ENCODE data around the gene KCNH6. TPM values are rescaled to one million over a fixed set of nuclear protein-coding genes. Genes with fewer than 3 reads are reported as not detected.

Gene KCNH6
- total and polyA plus RNA-seq, 5 donors from 2014 or later: not detected

GRCh38 chr17:63516910-63517824, 6.0 kb upstream of the KCNH6 start:
- no peak overlapping the region for H3K4me3 ChIP-seq (ENCODE audit: low read depth, low read length)
- H3K36me3 ChIP-seq (ENCODE audit: control insufficient read depth, insufficient read depth, low read length): no peaks in the 10 kb centered on the region
- Mint-ChIP-seq H3K9me3 (peaks cover 0 to 1% (median 0%) of the 10 kb centered on the region in 7 donors), H3K4me3 (no peak overlapping the region), H3K36me3 (no peaks in the 10 kb centered on the region), H3K27me3 (peaks cover 21% of the 10 kb centered on the region), H3K27ac (no peak overlapping the region), H3K4me1 (no peaks in the 10 kb centered on the region)
- H3K27me3 ChIP-seq (ENCODE audit: control insufficient read depth, insufficient read depth, low read length): no peaks in the 10 kb centered on the region
- H3K27ac ChIP-seq (ENCODE audit: insufficient read depth, low read length, poor library complexity, severe bottlenecking): no peak overlapping the region
- DNase-seq (no peak), ATAC-seq (ENCODE audit: low read depth in 2 of 2) (no peak)
- H3K4me1 ChIP-seq (ENCODE audit: control insufficient read depth, insufficient read depth, low read length, poor library complexity, severe bottlenecking): no peaks in the 10 kb centered on the region
- no peaks in the 10 kb centered on the region for H3K9me3 ChIP-seq (ENCODE audit: control insufficient read depth in 2 of 2, low read length in 2 of 2)

- Histone ChIP-seq H3K27me3 (ENCODE audit: control insufficient read depth, insufficient read depth, low read length) (no peaks in the 10 kb centered on the region), H3K27ac (ENCODE audit: insufficient read depth, low read length, poor library complexity, severe bottlenecking) (no peak overlapping the region), H3K4me3 (ENCODE audit: low read depth, low read length) (no peak overlapping the region), H3K4me1 (ENCODE audit: control insufficient read depth, insufficient read depth, low read length, poor library complexity, severe bottlenecking) (no peaks in the 10 kb centered on the region), H3K9me3 (ENCODE audit: control insufficient read depth in 2 of 2, low read length in 2 of 2) (no peaks in the 10 kb centered on the region), H3K36me3 (ENCODE audit: control insufficient read depth, insufficient read depth, low read length) (no peaks in the 10 kb centered on the region)
- Mint-ChIP-seq H3K4me3 (no peak overlapping the region), H3K27ac (no peak overlapping the region), H3K9me3 (peaks cover 0 to 1% (median 0%) of the 10 kb centered on the region in 7 donors), H3K36me3 (no peaks in the 10 kb centered on the region), H3K27me3 (peaks cover 26% of the 10 kb centered on the region), H3K4me1 (no peaks in the 10 kb centered on the region)
- no peak for ATAC-seq (ENCODE audit: low read depth in 2 of 2)
- DNase-seq: no peak
These were observed 5.2 kb upstream of the KCNH6 start for GRCh38 chr17:63517825-63518534.

GRCh38 chr17:63519116-63519881, 3.9 kb upstream of the KCNH6 start:
- H3K27ac Mint-ChIP-seq: no peak overlapping the region

GRCh38 chr17:63519972-63520882, 2.9 kb upstream of the KCNH6 start:
- no peaks in the 10 kb centered on the region for H3K27me3 ChIP-seq (ENCODE audit: control insufficient read depth, insufficient read depth, low read length)
- H3K9me3 ChIP-seq (ENCODE audit: control insufficient read depth in 2 of 2, low read length in 2 of 2): no peaks in the 10 kb centered on the region
- no peaks in the 10 kb centered on the region for H3K36me3 ChIP-seq (ENCODE audit: control insufficient read depth, insufficient read depth, low read length)
- H3K4me3 ChIP-seq (ENCODE audit: low read depth, low read length): no peak overlapping the region
- Mint-ChIP-seq H3K27me3 (peaks cover 33% of the 10 kb centered on the region), H3K4me1 (peaks cover 0 to 8% (median 0%) of the 10 kb centered on the region in 4 donors), H3K27ac (no peak overlapping the region), H3K36me3 (no peaks in the 10 kb centered on the region), H3K9me3 (peaks cover 0 to 3% (median 0%) of the 10 kb centered on the region in 7 donors), H3K4me3 (no peak overlapping the region)
- no peaks in the 10 kb centered on the region for H3K4me1 ChIP-seq (ENCODE audit: control insufficient read depth, insufficient read depth, low read length, poor library complexity, severe bottlenecking)
- ATAC-seq (ENCODE audit: low read depth in 2 of 2) (no peak), DNase-seq (no peak)
- H3K27ac ChIP-seq (ENCODE audit: insufficient read depth, low read length, poor library complexity, severe bottlenecking): no peak overlapping the region

More at GRCh38 chr17:63519116-63519881, 3.9 kb upstream of the KCNH6 start:
- H3K27me3 ChIP-seq (ENCODE audit: control insufficient read depth, insufficient read depth, low read length): no peaks in the 10 kb centered on the region
- H3K9me3 ChIP-seq (ENCODE audit: control insufficient read depth in 2 of 2, low read length in 2 of 2): no peaks in the 10 kb centered on the region
- H3K27ac ChIP-seq (ENCODE audit: insufficient read depth, low read length, poor library complexity, severe bottlenecking): no peak overlapping the region
- ATAC-seq (ENCODE audit: low read depth in 2 of 2): no peak
- no peak overlapping the region for H3K4me3 ChIP-seq (ENCODE audit: low read depth, low read length)
- no peaks in the 10 kb centered on the region for H3K4me1 ChIP-seq (ENCODE audit: control insufficient read depth, insufficient read depth, low read length, poor library complexity, severe bottlenecking)
- Mint-ChIP-seq H3K4me1 (peaks cover 0 to 8% (median 0%) of the 10 kb centered on the region in 4 donors), H3K36me3 (no peaks in the 10 kb centered on the region), H3K9me3 (peaks cover 0 to 3% (median 0%) of the 10 kb centered on the region in 7 donors), H3K4me3 (no peak overlapping the region), H3K27me3 (peaks cover 33% of the 10 kb centered on the region)
- no peaks in the 10 kb centered on the region for H3K36me3 ChIP-seq (ENCODE audit: control insufficient read depth, insufficient read depth, low read length)
- no peak for DNase-seq

GRCh38 chr17:63524051-63524450, 893 bp downstream of the KCNH6 start:
- no peak for ATAC-seq (ENCODE audit: low read depth in 2 of 2)

GRCh38 chr17:63525190-63525946, 2.2 kb downstream of the KCNH6 start:
- Mint-ChIP-seq H3K4me1 (peaks cover 0 to 8% (median 0%) of the 10 kb centered on the region in 4 donors), H3K4me3 (no peak overlapping the region), H3K36me3 (no peaks in the 10 kb centered on the region), H3K27ac (no peak overlapping the region), H3K9me3 (peaks cover 0 to 3% (median 0%) of the 10 kb centered on the region in 7 donors), H3K27me3 (peaks cover 29% of the 10 kb centered on the region)
- no peak for DNase-seq
- no peak for ATAC-seq (ENCODE audit: low read depth in 2 of 2)
- no peaks in the 10 kb centered on the region for H3K4me1 ChIP-seq (ENCODE audit: control insufficient read depth, insufficient read depth, low read length, poor library complexity, severe bottlenecking)
- H3K9me3 ChIP-seq (ENCODE audit: control insufficient read depth in 2 of 2, low read length in 2 of 2): no peaks in the 10 kb centered on the region
- H3K4me3 ChIP-seq (ENCODE audit: low read depth, low read length): no peak overlapping the region
- H3K27ac ChIP-seq (ENCODE audit: insufficient read depth, low read length, poor library complexity, severe bottlenecking): no peak overlapping the region
- no peaks in the 10 kb centered on the region for H3K27me3 ChIP-seq (ENCODE audit: control insufficient read depth, insufficient read depth, low read length)
- no peaks in the 10 kb centered on the region for H3K36me3 ChIP-seq (ENCODE audit: control insufficient read depth, insufficient read depth, low read length)

More at GRCh38 chr17:63524051-63524450, 893 bp downstream of the KCNH6 start:
- Histone ChIP-seq H3K36me3 (ENCODE audit: control insufficient read depth, insufficient read depth, low read length) (no peaks in the 10 kb centered on the region), H3K9me3 (ENCODE audit: control insufficient read depth in 2 of 2, low read length in 2 of 2) (no peaks in the 10 kb centered on the region), H3K27me3 (ENCODE audit: control insufficient read depth, insufficient read depth, low read length) (no peaks in the 10 kb centered on the region), H3K27ac (ENCODE audit: insufficient read depth, low read length, poor library complexity, severe bottlenecking) (no peak overlapping the region), H3K4me3 (ENCODE audit: low read depth, low read length) (no peak overlapping the region), H3K4me1 (ENCODE audit: control insufficient read depth, insufficient read depth, low read length, poor library complexity, severe bottlenecking) (no peaks in the 10 kb centered on the region)
- Mint-ChIP-seq H3K4me3 (no peak overlapping the region), H3K4me1 (peaks cover 0 to 8% (median 0%) of the 10 kb centered on the region in 4 donors), H3K27me3 (peaks cover 33% of the 10 kb centered on the region), H3K27ac (no peak overlapping the region), H3K9me3 (peaks cover 0 to 3% (median 0%) of the 10 kb centered on the region in 7 donors), H3K36me3 (no peaks in the 10 kb centered on the region)
- DNase-seq: no peak
